ENCODE measurements around the gene ZNF324. TPM values are rescaled to one million over a fixed set of nuclear protein-coding genes. Genes with fewer than 3 reads are reported as not detected.

Gene ZNF324
- total and polyA plus RNA-seq, 2 of the 4 experiments (the other 2 are of a cell fraction), result 6.0 to 6.6 TPM

DNA sequence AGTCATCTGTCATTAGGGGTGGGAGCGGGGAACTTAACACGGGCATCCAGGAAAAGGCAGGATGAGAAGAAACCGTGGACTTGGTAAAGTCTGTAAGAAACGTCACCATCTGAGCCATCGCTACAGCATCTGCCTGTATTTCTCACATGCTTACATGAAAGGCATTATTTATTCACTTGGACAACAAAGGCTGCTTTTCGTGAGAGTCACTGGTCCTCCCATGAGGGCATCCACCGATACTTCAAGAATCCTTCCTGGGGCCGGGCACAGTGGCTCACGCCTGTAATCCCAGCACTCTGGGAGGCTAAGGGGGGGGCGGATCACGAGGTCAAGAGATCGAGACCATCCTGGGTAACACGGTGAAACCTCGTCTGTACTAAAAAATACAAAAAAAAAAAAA, 25.4 kb downstream of the ZNF324 start:
- Histone ChIP-seq H3K79me1 (ENCODE audit: low read depth in 1 of 2, low read length in 2 of 2) (no peaks in the 10 kb centered on the region; a peak in 1 of 4 replicates), H2BK20ac (ENCODE audit: low read depth, low read length) (no peak overlapping the region), H2AFZ (replicated peaks; ENCODE audit: low read length, poor library complexity) (no peak overlapping the region), H3K23ac (ENCODE audit: low read depth, low read length) (no peak overlapping the region), H2AK9ac (replicated peaks; ENCODE audit: low read depth, low read length, poor library complexity) (no peak overlapping the region), H3K27me3 (ENCODE audit: control insufficient read depth, insufficient read depth, low read length) (no peaks in the 10 kb centered on the region), H3K18ac (ENCODE audit: low read depth, low read length) (no peak overlapping the region), H3K4me3 (ENCODE audit: insufficient read depth, low read depth, low read length) (no peak overlapping the region), H3K4me2 (ENCODE audit: low read depth, low read length) (no peak overlapping the region), H4K91ac (ENCODE audit: insufficient read depth, low read depth, low read length) (no peak overlapping the region), H3K9me1 (ENCODE audit: insufficient read depth, low read length) (peaks cover 3% of the 10 kb centered on the region; the same call in 1 of the 2 replicates), H2BK15ac (ENCODE audit: low read depth, low read length) (no peak overlapping the region), H4K20me1 (ENCODE audit: insufficient read depth, low read length) (no peaks in the 10 kb centered on the region), H2AK5ac (ENCODE audit: low read depth, low read length) (no peak overlapping the region), H4K8ac (ENCODE audit: low read depth in 2 of 2, low read length in 2 of 2) (no peak overlapping the region), H3K9ac (ENCODE audit: low read depth, low read length) (no peak overlapping the region), H3K9me3 (ENCODE audit: control insufficient read depth, insufficient read depth, low read length) (no peaks in the 10 kb centered on the region), H3K36me3 (ENCODE audit: control insufficient read depth, insufficient read depth, low read length) (no peaks in the 10 kb centered on the region), H2BK120ac (ENCODE audit: low read depth, low read length) (no peak overlapping the region), H3K4ac (ENCODE audit: low read depth, low read length) (no peak overlapping the region), H3K27ac (ENCODE audit: insufficient read depth, low read length) (no peak overlapping the region), H2BK5ac (ENCODE audit: low read depth, low read length, poor library complexity, severe bottlenecking) (no peak overlapping the region), H3K14ac (replicated peaks; ENCODE audit: low read depth, low read length) (no peak overlapping the region), H4K5ac (ENCODE audit: low read depth, low read length) (no peak overlapping the region), H3K4me1 (ENCODE audit: control insufficient read depth, insufficient read depth, low read length) (no peaks in the 10 kb centered on the region), H3K56ac (ENCODE audit: extremely low read depth, insufficient read depth, low read length) (no peak overlapping the region)
- in situ Hi-C loops (cut with MboI; ENCODE audit: low sequenced_read_pairs), result no loop called here
- intact Hi-C loops (cut with micrococcal nuclease), result no loop called here
- CTCF ChIA-PET, result no interaction called here
- 83% methylated on average over 2 of the region's 14 CpGs; no CpG with 5 or more reads in 1 of the 2 experiments for WGBS, 2 experiments (ENCODE audit: extremely low coverage in 2 of 2, insufficient read length in 1 of 2)
- no peak for TF ChIP-seq POLR2A (IDR thresholded peaks at IDR 0.05; ENCODE audit: low read depth, low read length)
- TF ChIP-seq, protein P1, sequence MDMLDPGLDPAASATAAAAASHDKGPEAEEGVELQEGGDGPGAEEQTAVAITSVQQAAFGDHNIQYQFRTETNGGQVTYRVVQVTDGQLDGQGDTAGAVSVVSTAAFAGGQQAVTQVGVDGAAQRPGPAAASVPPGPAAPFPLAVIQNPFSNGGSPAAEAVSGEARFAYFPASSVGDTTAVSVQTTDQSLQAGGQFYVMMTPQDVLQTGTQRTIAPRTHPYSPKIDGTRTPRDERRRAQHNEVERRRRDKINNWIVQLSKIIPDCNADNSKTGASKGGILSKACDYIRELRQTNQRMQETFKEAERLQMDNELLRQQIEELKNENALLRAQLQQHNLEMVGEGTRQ (IDR thresholded peaks at IDR 0.05; ENCODE audit: low read depth, low read length), result no peak
- TF ChIP-seq FOS (IDR thresholded peaks at IDR 0.05; ENCODE audit: low read depth, low read length), result no peak
- TF ChIP-seq RCOR1 (IDR thresholded peaks at IDR 0.05; ENCODE audit: insufficient replicate concordance, low read length), result no peak
- TF ChIP-seq MAFK (IDR thresholded peaks at IDR 0.05; ENCODE audit: low read depth, low read length), result no peak
- TF ChIP-seq RAD21 (IDR thresholded peaks at IDR 0.05; ENCODE audit: low read length), result no peak
- no peak for TF ChIP-seq NFE2L2 (IDR thresholded peaks at IDR 0.05; ENCODE audit: low read depth, low read length)
- TF ChIP-seq MAZ (IDR thresholded peaks at IDR 0.05; ENCODE audit: borderline replicate concordance, low read depth, low read length), result no peak
- TF ChIP-seq, protein P2, sequence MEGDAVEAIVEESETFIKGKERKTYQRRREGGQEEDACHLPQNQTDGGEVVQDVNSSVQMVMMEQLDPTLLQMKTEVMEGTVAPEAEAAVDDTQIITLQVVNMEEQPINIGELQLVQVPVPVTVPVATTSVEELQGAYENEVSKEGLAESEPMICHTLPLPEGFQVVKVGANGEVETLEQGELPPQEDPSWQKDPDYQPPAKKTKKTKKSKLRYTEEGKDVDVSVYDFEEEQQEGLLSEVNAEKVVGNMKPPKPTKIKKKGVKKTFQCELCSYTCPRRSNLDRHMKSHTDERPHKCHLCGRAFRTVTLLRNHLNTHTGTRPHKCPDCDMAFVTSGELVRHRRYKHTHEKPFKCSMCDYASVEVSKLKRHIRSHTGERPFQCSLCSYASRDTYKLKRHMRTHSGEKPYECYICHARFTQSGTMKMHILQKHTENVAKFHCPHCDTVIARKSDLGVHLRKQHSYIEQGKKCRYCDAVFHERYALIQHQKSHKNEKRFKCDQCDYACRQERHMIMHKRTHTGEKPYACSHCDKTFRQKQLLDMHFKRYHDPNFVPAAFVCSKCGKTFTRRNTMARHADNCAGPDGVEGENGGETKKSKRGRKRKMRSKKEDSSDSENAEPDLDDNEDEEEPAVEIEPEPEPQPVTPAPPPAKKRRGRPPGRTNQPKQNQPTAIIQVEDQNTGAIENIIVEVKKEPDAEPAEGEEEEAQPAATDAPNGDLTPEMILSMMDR (conservative IDR thresholded peaks at IDR 0.05; ENCODE audit: low read depth, low read length), result no peak
- TF ChIP-seq RFX5 (IDR thresholded peaks at IDR 0.05; ENCODE audit: low read depth, low read length), result no peak
- TF ChIP-seq SMC3 (IDR thresholded peaks at IDR 0.05; ENCODE audit: low read depth, low read length), result no peak
- TF ChIP-seq CEBPB (IDR thresholded peaks at IDR 0.05; ENCODE audit: low read depth, low read length), result no peak
- TF ChIP-seq CHD1 (IDR thresholded peaks at IDR 0.05; ENCODE audit: low read depth, low read length), result no peak
- TF ChIP-seq BHLHE40 (IDR thresholded peaks at IDR 0.05; ENCODE audit: low read depth, low read length), result no peak
- TF ChIP-seq MXI1 (IDR thresholded peaks at IDR 0.05; ENCODE audit: borderline replicate concordance, low read depth, low read length), result no peak
- TF ChIP-seq, protein P3, sequence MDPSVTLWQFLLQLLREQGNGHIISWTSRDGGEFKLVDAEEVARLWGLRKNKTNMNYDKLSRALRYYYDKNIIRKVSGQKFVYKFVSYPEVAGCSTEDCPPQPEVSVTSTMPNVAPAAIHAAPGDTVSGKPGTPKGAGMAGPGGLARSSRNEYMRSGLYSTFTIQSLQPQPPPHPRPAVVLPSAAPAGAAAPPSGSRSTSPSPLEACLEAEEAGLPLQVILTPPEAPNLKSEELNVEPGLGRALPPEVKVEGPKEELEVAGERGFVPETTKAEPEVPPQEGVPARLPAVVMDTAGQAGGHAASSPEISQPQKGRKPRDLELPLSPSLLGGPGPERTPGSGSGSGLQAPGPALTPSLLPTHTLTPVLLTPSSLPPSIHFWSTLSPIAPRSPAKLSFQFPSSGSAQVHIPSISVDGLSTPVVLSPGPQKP (IDR thresholded peaks at IDR 0.05; ENCODE audit: borderline replicate concordance, low read depth, low read length), result no peak
- dilution Hi-C loops (cut with HindIII; ENCODE audit: low sequenced_read_pairs, unreplicated experiment), result no loop called here
- POLR2A ChIA-PET (ENCODE audit: unreplicated experiment), result no interaction called here
- ATAC-seq (ENCODE audit: low read depth), result no peak
- BruUV-seq (replicated peaks), result no TSS peak
- DNase-seq, result no peak
